ENCODE measurements around the gene VMP1.
"Not testable (repeated sequence)": the region's sequence is repeated elsewhere in the genome, so short reads cannot be mapped to it uniquely, and the experiment has no call there.

The VMP1 gene

DNA sequence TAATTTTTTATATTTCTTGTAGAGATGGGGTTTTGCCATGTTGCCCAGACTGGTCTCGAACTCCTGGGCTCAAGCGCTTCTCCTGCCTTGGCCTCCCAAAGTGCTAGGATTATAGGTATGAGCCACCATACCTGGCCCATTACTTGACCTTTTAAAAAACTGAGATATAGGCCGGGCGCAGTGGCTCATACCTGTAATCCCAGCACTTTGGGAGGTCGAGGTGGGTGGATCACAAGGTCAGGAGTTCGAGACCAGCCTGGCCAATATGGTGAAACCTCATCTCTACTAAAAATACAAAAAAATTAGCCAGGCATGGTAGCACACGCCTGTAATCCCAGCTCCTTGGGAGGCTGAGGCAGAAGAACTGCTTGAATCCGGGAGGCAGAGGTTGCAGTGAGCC is 166.0 kb downstream of the VMP1 start:
- not testable (repeated sequence) for DNase-seq

DNA sequence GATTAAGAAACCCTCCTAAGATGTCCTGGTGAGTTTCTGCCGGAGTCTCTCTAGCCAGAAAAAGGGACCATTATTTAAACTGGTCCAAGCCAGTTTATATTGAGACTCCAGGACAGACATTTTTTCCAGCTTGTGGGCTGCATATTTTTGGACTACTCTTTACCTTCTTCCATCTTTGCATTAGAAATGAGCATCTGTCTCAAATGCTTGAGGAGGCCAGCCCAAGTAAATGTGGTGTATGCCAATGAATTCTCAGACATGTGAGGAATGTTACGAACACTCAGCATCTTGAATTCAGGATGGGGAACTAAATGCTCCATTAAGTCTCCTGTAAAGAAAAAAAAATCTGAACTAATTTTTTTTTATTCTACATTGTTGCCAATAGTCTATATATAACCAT is 166.9 kb downstream of the VMP1 start:
- no peak for DNase-seq

DNA sequence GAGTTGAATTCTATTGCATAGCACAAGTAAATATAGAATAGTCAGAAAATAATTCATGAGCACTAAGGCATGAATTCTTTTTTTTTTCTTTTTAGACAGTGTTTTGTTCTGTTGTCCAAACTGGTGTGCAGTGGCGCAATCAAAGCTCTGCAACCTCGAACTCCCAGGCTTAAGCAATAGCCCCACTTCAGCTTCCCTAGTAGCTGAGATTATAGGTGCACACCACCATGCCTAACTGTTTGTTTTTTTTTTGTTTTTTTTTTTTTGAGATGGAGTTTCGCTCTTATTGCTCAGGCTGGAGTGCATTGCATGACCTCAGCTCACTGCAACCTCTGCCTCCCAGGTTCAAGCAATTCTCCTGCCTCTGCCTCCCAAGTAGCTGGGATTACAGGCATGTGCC is 168.7 kb downstream of the VMP1 start:
- DNase-seq: no peak

DNA sequence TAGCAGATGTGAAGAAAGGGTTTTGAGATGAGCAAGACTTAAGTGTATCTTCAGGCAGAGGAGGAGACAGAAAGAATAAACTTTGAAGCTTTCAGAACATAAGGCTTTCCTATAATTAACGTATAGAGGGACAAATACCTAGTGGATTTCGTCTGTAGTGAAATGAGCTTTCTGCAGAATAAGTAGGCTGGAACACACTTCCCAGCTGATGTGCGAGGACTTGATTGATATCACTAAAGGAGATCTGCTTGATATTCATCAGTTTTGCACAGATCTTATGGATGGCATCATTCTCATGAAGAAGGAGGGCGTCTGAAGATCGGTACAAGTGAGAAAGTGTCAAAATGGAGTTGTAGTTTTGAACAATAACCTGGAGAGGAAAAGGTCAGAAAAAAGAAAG is 170.5 kb downstream of the VMP1 start:
- no peak for DNase-seq

DNA sequence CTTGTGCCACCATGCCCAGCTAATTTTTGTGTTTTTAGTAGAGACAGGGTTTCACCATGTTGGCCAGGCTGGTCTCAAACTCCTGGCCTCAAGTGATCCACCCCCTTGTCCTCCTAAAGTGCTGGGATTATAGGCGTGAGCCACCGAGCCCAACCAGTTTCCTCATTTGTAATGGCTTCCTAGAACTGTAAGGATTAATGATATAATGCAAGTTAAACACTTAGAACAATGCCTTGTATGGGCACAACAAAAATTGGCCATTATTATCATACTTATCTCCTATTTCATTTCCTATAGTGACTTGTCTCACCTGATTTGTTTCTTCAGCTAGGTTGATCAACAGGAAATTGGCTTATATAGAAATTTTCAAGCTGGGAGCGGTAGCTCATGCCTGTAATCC is 171.2 kb downstream of the VMP1 start:
- no peak for DNase-seq

DNA sequence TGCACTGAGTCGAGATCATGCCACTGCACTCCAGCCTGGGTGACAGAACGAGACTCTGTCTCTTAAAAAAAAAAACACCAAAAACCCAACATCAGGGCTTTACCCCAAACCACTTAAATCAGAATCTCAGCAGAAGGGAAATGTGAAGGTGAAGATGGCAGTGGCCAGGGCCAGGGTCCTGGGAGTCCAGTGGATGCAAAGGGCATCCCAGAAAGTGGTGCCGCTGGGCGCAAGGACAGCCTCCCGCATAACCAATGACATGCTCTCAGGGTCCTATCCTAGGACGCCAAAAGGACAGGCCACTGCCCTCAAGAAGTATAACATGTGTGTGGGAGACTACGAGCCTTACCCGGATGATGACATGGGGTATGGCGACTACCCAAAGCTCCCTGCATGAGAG is 177.4 kb downstream of the VMP1 start:
- DNase-seq: no peak

DNA sequence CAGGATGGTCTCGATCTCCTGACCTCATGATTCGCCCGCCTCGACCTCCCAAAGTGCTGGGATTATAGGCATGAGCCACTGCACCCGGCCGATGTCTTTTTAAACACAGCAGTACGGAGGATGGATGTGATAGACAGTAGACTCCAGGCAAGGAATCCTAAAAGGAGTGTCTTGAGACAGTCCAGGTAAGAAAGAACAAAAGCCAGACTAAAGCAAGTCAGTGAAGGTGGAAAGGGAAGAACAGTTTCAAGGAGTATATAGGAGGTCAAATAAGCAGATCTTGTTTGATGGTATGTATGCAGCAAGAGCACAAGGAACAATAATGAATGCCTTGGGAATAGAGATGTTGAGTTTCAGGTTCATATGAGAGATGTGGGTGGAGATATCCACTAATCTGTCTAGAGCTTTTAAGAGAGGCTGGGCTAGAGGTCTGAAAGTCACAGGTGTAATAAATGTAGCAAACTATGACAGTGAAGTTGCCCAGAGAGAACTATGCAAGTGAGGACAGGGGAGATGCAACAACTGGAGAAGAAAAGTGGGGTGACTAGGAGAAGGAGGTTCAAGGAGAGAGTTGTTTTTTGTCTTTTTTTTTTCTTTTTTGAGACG is 180.8 kb downstream of the VMP1 start:
- DNase-seq: no peak

DNA sequence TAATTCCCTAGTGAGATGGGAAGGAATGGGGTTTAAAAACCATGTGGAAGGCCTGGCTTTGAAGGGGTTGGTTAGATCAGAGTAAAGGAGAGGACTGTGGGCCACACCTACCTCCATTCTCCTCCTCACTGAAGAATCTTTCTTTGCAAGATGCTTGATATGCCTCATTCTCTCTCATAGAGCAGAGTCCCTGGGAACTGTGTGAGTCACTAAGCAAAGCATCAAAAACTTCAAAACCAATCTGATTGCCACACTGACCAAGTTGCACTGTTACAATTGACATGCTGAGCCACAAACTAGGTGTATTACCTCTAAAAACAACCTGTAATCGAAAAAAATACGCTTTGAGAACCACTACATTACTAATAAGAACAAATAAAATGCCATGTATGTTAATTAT is 183.3 kb downstream of the VMP1 start:
- no peak for DNase-seq
